WTC11 (cell line): ENCODE measurements around the gene BDH1. TPM values are rescaled to one million over a fixed set of nuclear protein-coding genes. Genes with fewer than 3 reads are reported as not detected.

Source experiments
- ATAC-seq: fragments of 200-7000 bp; cut with Tn5 transposase; 2 replicates; pipeline ENCODE4 v1.10.0; 2021; ENCODE audit warnings: mild to moderate bottlenecking, moderate library complexity
- CTCF ChIA-PET: fragments of 300-600 bp; sonication (Branson Sonifier 250); formaldehyde crosslinking; loops from one replicate; lab custom pipeline; 2021; ENCODE audit warnings: antibody characterized with exemption; lab: Charles Lee
- POLR2A ChIA-PET: fragments of 350-600 bp; sonication (Branson Sonifier 250); formaldehyde crosslinking; loops from one replicate; lab custom pipeline; 2021; ENCODE audit warnings: antibody characterized with exemption; lab: Charles Lee
- DNase-seq: peaks from one replicate; pipeline ENCODE4 v3.0.0; 2021; ENCODE audit warnings: low spot score
- H3K27ac Mint-ChIP-seq: 2 replicates; pipeline ENCODE4 v1.8.0; 2021; ENCODE audit warnings: mixed read lengths
- H3K27me3 Mint-ChIP-seq: 2 replicates; pipeline ENCODE4 v1.8.0; 2021; ENCODE audit warnings: low read depth, mild to moderate bottlenecking, moderate library complexity, mixed read lengths
- H3K36me3 Mint-ChIP-seq: 2 replicates; pipeline ENCODE4 v1.8.0; 2021; ENCODE audit warnings: mixed read lengths
- H3K4me1 Mint-ChIP-seq: 2 replicates; pipeline ENCODE4 v1.8.0; 2022; ENCODE audit warnings: mixed read lengths
- H3K4me3 Mint-ChIP-seq: 2 replicates; pipeline ENCODE4 v1.8.0; 2021; ENCODE audit warnings: mild to moderate bottlenecking, moderate library complexity, mixed read lengths
- H3K9me3 Mint-ChIP-seq: 2 replicates; pipeline ENCODE4 v1.8.0; 2021; ENCODE audit warnings: mixed read lengths
- AR ChIP-seq: fragments of 250-450 bp; sonication (Bioruptor Pico); IDR thresholded peaks from 2 replicates; pipeline ENCODE4 v1.9.0; 2021; ENCODE audit warnings: mild to moderate bottlenecking
- CBFB ChIP-seq: sonication (generic); formaldehyde crosslinking; IDR thresholded peaks from 2 replicates; pipeline ENCODE4 v1.8.1; 2022; ENCODE audit warnings: mild to moderate bottlenecking, low read depth, missing genetic modification reagents
- E2F5 ChIP-seq: sonication (generic); formaldehyde crosslinking; IDR thresholded peaks from 2 replicates; pipeline ENCODE4 v1.8.1; 2022; ENCODE audit warnings: mild to moderate bottlenecking, moderate library complexity, missing genetic modification reagents
- ESRRA ChIP-seq: sonication (generic); formaldehyde crosslinking; IDR thresholded peaks from 2 replicates; pipeline ENCODE4 v1.8.1; 2022; ENCODE audit warnings: mild to moderate bottlenecking, missing genetic modification reagents, borderline replicate concordance
- FOXJ3 ChIP-seq: sonication (generic); formaldehyde crosslinking; IDR thresholded peaks from 2 replicates; pipeline ENCODE4 v1.9.0; 2021; ENCODE audit warnings: missing genetic modification reagents, mild to moderate bottlenecking, borderline replicate concordance
- FOXP4 ChIP-seq: sonication (generic); formaldehyde crosslinking; IDR thresholded peaks from 2 replicates; pipeline ENCODE4 v1.8.0; 2022; ENCODE audit warnings: mild to moderate bottlenecking, missing genetic modification reagents
- GABPB1 ChIP-seq: sonication (generic); formaldehyde crosslinking; IDR thresholded peaks from 2 replicates; pipeline ENCODE4 v1.8.1; 2023; ENCODE audit warnings: mild to moderate bottlenecking, missing genetic modification reagents
- HMGA2 ChIP-seq: fragments of 250-450 bp; sonication (Bioruptor Pico); IDR thresholded peaks from 2 replicates; pipeline ENCODE4 v1.4.0; 2021; ENCODE audit warnings: mild to moderate bottlenecking, moderate library complexity
- IRF2 ChIP-seq: sonication (generic); formaldehyde crosslinking; IDR thresholded peaks from 2 replicates; pipeline ENCODE4 v1.8.0; 2022; ENCODE audit warnings: low read depth, missing genetic modification reagents, borderline replicate concordance
- JUN ChIP-seq: sonication (generic); formaldehyde crosslinking; IDR thresholded peaks from 2 replicates; pipeline ENCODE4 v1.8.0; 2023; ENCODE audit warnings: mild to moderate bottlenecking, missing genetic modification reagents
- KAT7 ChIP-seq: sonication (generic); formaldehyde crosslinking; IDR thresholded peaks from 2 replicates; pipeline ENCODE4 v1.8.1; 2023; ENCODE audit warnings: missing genetic modification reagents, mild to moderate bottlenecking, borderline replicate concordance
- NR3C1 ChIP-seq: sonication (generic); formaldehyde crosslinking; conservative IDR thresholded peaks from 2 replicates; pipeline ENCODE4 v1.8.1; 2023; ENCODE audit warnings: low read depth, mild to moderate bottlenecking, missing genetic modification reagents
- TCF7 ChIP-seq: sonication (generic); formaldehyde crosslinking; IDR thresholded peaks from 2 replicates; pipeline ENCODE4 v1.8.0; 2022; ENCODE audit warnings: mild to moderate bottlenecking, low read depth, missing genetic modification reagents, moderate library complexity
- TP53 ChIP-seq: sonication (generic); formaldehyde crosslinking; IDR thresholded peaks from 2 replicates; pipeline ENCODE4 v1.8.1; 2023; ENCODE audit warnings: mild to moderate bottlenecking, missing genetic modification reagents
- USF2 ChIP-seq: sonication (generic); formaldehyde crosslinking; IDR thresholded peaks from 2 replicates; pipeline ENCODE4 v1.8.1; 2023; ENCODE audit warnings: mild to moderate bottlenecking, missing genetic modification reagents, moderate library complexity
- ZBTB43 ChIP-seq: sonication (generic); formaldehyde crosslinking; IDR thresholded peaks from 2 replicates; pipeline ENCODE4 v1.8.1; 2023; ENCODE audit warnings: mild to moderate bottlenecking, missing genetic modification reagents
- ZNF121 ChIP-seq: sonication (generic); formaldehyde crosslinking; IDR thresholded peaks from 2 replicates; pipeline ENCODE4 v1.8.0; 2023; ENCODE audit warnings: missing genetic modification reagents
- ZNF138 ChIP-seq: sonication (generic); formaldehyde crosslinking; conservative IDR thresholded peaks from 2 replicates; pipeline ENCODE4 v1.8.1; 2022; ENCODE audit warnings: mild to moderate bottlenecking, moderate library complexity, missing genetic modification reagents
- ZNF396 ChIP-seq: fragments of 250-450 bp; sonication (Bioruptor Pico); IDR thresholded peaks from 2 replicates; pipeline ENCODE4 v1.8.0; 2021; ENCODE audit warnings: mild to moderate bottlenecking, moderate library complexity, borderline replicate concordance
- ZNF671 ChIP-seq: fragments of 250-450 bp; sonication (Bioruptor Pico); IDR thresholded peaks from 2 replicates; pipeline ENCODE4 v1.8.0; 2021; ENCODE audit warnings: mild to moderate bottlenecking
- ZSCAN18 ChIP-seq: fragments of 250-450 bp; sonication (Bioruptor Pico); IDR thresholded peaks from 2 replicates; pipeline ENCODE4 v2.1.2; 2022; ENCODE audit warnings: mild to moderate bottlenecking, moderate library complexity
- total RNA-seq: library from RNA; stranded (reverse); gene quantifications from 3 replicates; pipeline ENCODE4 v1.2.3, GENCODE V29; 2021

The BDH1 gene
- total RNA-seq, 1 experiment from 2014 or later, result 26.8 TPM

- TF ChIP-seq HMGA2 (CRISPR knock-in tag), result no peak
- no peak for TF ChIP-seq E2F5 (CRISPR knock-in tag)
- TF ChIP-seq ZSCAN18 (CRISPR knock-in tag), result no peak
- TF ChIP-seq NR3C1 (CRISPR knock-in tag), result no peak
- no peak for TF ChIP-seq ZNF396 (CRISPR knock-in tag)
- no peak for TF ChIP-seq USF2
- no peak for TF ChIP-seq FOXJ3 (CRISPR knock-in tag)
- TF ChIP-seq TP53 (CRISPR knock-in tag), result no peak
- TF ChIP-seq ZBTB43, result no peak
- no peak for TF ChIP-seq GABPB1 (CRISPR knock-in tag)
- TF ChIP-seq AR, result no peak
- TF ChIP-seq, all 79 proteins: peak for 0
Measured at GRCh38 chr3:197508924-197509775, 46.6 kb downstream of the BDH1 start (continued).

GRCh38 chr3:197508461-197508860, 47.3 kb downstream of the BDH1 start:
- CTCF ChIA-PET, result no interaction called here
- TF ChIP-seq ZNF121 (CRISPR knock-in tag) (no peak), ESRRA (no peak), FOXP4 (CRISPR knock-in tag) (no peak), TCF7 (CRISPR knock-in tag) (no peak), ZNF671 (CRISPR knock-in tag) (no peak), CBFB (CRISPR knock-in tag) (no peak), JUN (no peak), IRF2 (CRISPR knock-in tag) (no peak), ZNF138 (CRISPR knock-in tag) (no peak), ZSCAN18 (CRISPR knock-in tag) (no peak), KAT7 (no peak)

More at GRCh38 chr3:197508461-197508860, 47.3 kb downstream of the BDH1 start:
- peaks cover 10% of the 10 kb centered on the region for H3K4me1 Mint-ChIP-seq
- H3K4me3 Mint-ChIP-seq, result no peak overlapping the region
- POLR2A ChIA-PET, result no interaction called here
- DNase-seq, result no peak
- H3K27me3 Mint-ChIP-seq, result no peaks in the 10 kb centered on the region
- H3K36me3 Mint-ChIP-seq, result peaks cover 3% of the 10 kb centered on the region
- ATAC-seq, result no peak
- H3K9me3 Mint-ChIP-seq, result no peaks in the 10 kb centered on the region
- H3K27ac Mint-ChIP-seq, result no peak overlapping the region
